A673 (cell line): ENCODE results near the gene TBX4. TPM values are rescaled to one million over a fixed set of nuclear protein-coding genes. Genes with fewer than 3 reads are reported as not detected.

Source experiments
- Bru-seq: library from RNA; stranded (reverse); fragments of 400-500 nt; gene quantifications from one replicate; lab custom pipeline; 2021; lab: Mats Ljungman, UMichigan
- BruChase-seq, 2 experiments: library from RNA; stranded (reverse); fragments of 400-500 nt; gene quantifications; one replicate each; lab custom pipeline; 2021; lab: Mats Ljungman, UMichigan
- BruUV-seq: library from RNA; stranded (reverse); fragments of 400-500 nt; replicated peaks from 2 replicates; lab custom pipeline; 2021; lab: Mats Ljungman, UMichigan
- CTCF ChIA-PET: fragments of 300-600 bp; sonication (Branson Sonifier 250); formaldehyde crosslinking; loops from one replicate; lab custom pipeline; 2022; ENCODE audit warnings: antibody characterized with exemption; lab: Charles Lee
- POLR2A ChIA-PET: fragments of 300-600 bp; sonication (Branson Sonifier 250); formaldehyde crosslinking; loops from one replicate; lab custom pipeline; 2022; ENCODE audit warnings: antibody characterized with exemption; ENCODE audit not compliant: low non-redundant PET; lab: Charles Lee
- DNase-seq: peaks from one replicate; pipeline ENCODE4 v3.0.0-alpha.2; 2015; ENCODE audit warnings: low spot score
- H3K27ac ChIP-seq: fragments of 200-600 bp; sonication (generic); 2 replicates; pipeline ENCODE4 v1.5.1; 2016; ENCODE audit warnings: mixed run types, low read depth, mild to moderate bottlenecking, mixed read lengths, antibody characterized with exemption, low read length; ENCODE audit not compliant: poor library complexity, severe bottlenecking
- H3K27me3 ChIP-seq: fragments of 200-600 bp; sonication (generic); replicated peaks from 2 replicates; pipeline ENCODE4 v1.6.1; 2017; ENCODE audit warnings: mixed run types, low read depth, mild to moderate bottlenecking, mixed read lengths, antibody characterized with exemption, low read length; ENCODE audit not compliant: insufficient read depth, poor library complexity
- H3K36me3 ChIP-seq: fragments of 200-600 bp; sonication (generic); 2 replicates; pipeline ENCODE4 v1.6.1; 2016; ENCODE audit warnings: mixed run types, mild to moderate bottlenecking, mixed read lengths, antibody characterized with exemption, low read length; ENCODE audit not compliant: insufficient read depth, poor library complexity, severe bottlenecking
- H3K4me1 ChIP-seq: fragments of 200-600 bp; sonication (generic); 2 replicates; pipeline ENCODE4 v1.6.1; 2017; ENCODE audit warnings: mixed run types, mild to moderate bottlenecking, mixed read lengths, antibody characterized with exemption, low read length; ENCODE audit not compliant: insufficient read depth, poor library complexity, severe bottlenecking
- H3K4me3 ChIP-seq: fragments of 200-600 bp; sonication (generic); 2 replicates; pipeline ENCODE4 v1.5.1; 2016; ENCODE audit warnings: low read depth, mixed run types, mild to moderate bottlenecking, mixed read lengths, low read length; ENCODE audit not compliant: poor library complexity, severe bottlenecking
- H3K9me3 ChIP-seq: fragments of 200-600 bp; sonication (generic); 2 replicates; pipeline ENCODE4 v1.6.1; 2016; ENCODE audit warnings: mixed run types, low read depth, mild to moderate bottlenecking, mixed read lengths, antibody characterized with exemption, low read length; ENCODE audit not compliant: poor library complexity, severe bottlenecking
- CTCF ChIP-seq: fragments of 300-800, 200-600 bp; sonication (generic); conservative IDR thresholded peaks from 2 replicates; pipeline ENCODE4 v1.5.1; 2017; ENCODE audit warnings: low read depth, mild to moderate bottlenecking, antibody characterized with exemption, low read length, moderate library complexity, mixed read lengths
- EZH2 ChIP-seq: fragments of 200-600 bp; sonication (generic); IDR thresholded peaks from 2 replicates; pipeline ENCODE4 v1.6.1; 2017; ENCODE audit warnings: borderline replicate concordance, low read depth, mild to moderate bottlenecking, mixed read lengths, antibody characterized with exemption, low read length; ENCODE audit not compliant: poor library complexity, severe bottlenecking
- intact Hi-C: fragments of 100-400 bp; cut with micrococcal nuclease; formaldehyde crosslinking; loops from one replicate; pipeline ENCODE4 v1.10.0; 2022; ENCODE audit not compliant: unreplicated experiment
- long read RNA-seq: library from polyadenylated mRNA; stranded (forward); transcript quantifications from one replicate; pipeline ENCODE4 v2.0.0, GENCODE V29; 2022
- total RNA-seq: library from RNA; stranded (reverse); gene quantifications from 2 replicates; pipeline ENCODE4 v1.2.3, GENCODE V29; 2021

Gene TBX4
- total RNA-seq (not detected in 2 replicates), Bru-seq, nascent RNA (percentile 5 among the genes with signal in this experiment), BruChase-seq, experiment 1, labeled RNA remaining after a 2-hour chase (not detected), BruChase-seq, experiment 2, labeled RNA remaining after a 6-hour chase (not detected)
- long read RNA-seq = 0 reads

GRCh38 chr17:61452301-61453290 is at the start of gene TBX4:
Gene TBX4 (plus strand): TSS chr17:61452422. CDS start chr17:61456491, 4,069 bp downstream.
- Histone ChIP-seq H3K9me3 (no peaks in the 10 kb centered on the region), H3K27me3 (peaks cover 8% of the 10 kb centered on the region), H3K4me1 (no peaks in the 10 kb centered on the region), H3K36me3 (no peaks in the 10 kb centered on the region), H3K27ac (no peak within 1 kb of the TSS), H3K4me3 (peak within 1 kb of the TSS; percentile 24)
- no peak for TF ChIP-seq EZH2
- BruUV-seq = no TSS peak
- CTCF ChIA-PET = no interaction called here
- intact Hi-C loops = no loop called here
- POLR2A ChIA-PET = no interaction called here
- DNase-seq = no peak

GRCh38 chr17:61402978-61403800 is 49.0 kb upstream of the TBX4 start:
- Histone ChIP-seq H3K9me3 (no peaks in the 10 kb centered on the region), H3K27ac (no peak overlapping the region), H3K4me3 (no peak overlapping the region), H3K36me3 (no peaks in the 10 kb centered on the region), H3K27me3 (peaks cover 88% of the 10 kb centered on the region), H3K4me1 (peaks cover 23% of the 10 kb centered on the region)
- no TSS peak for BruUV-seq
- intact Hi-C loops = no loop called here
- TF ChIP-seq CTCF (no peak), EZH2 (no peak)
- DNase-seq = peak; percentile 51
- POLR2A ChIA-PET = no interaction called here
- CTCF ChIA-PET = interaction anchor here (1.0 kb wide), 1 partner anchor 9 kb away, joined by 4 read pairs; no protein-coding TSS in a partner anchor

- Histone ChIP-seq H3K36me3 (no peaks in the 10 kb centered on the region), H3K9me3 (no peaks in the 10 kb centered on the region), H3K27ac (no peak overlapping the region), H3K27me3 (peaks cover 88% of the 10 kb centered on the region), H3K4me3 (peak overlapping the region; percentile 23), H3K4me1 (peaks cover 15% of the 10 kb centered on the region)
- no peak for DNase-seq
- no TSS peak for BruUV-seq
- POLR2A ChIA-PET = interaction anchor here (0.7 kb wide), 1 partner anchor 40 kb away, joined by 9 read pairs; no protein-coding TSS in a partner anchor
- intact Hi-C loops = no loop called here
- TF ChIP-seq EZH2 = peak; percentile 62
- TF ChIP-seq CTCF = no peak
- CTCF ChIA-PET = interaction anchor here (1.0 kb wide), 1 partner anchor 8 kb away, joined by 4 read pairs; no protein-coding TSS in a partner anchor
These were observed 48.2 kb upstream of the TBX4 start for GRCh38 chr17:61403801-61404662.
